ENCODE data around the gene CFAP99. TPM values are rescaled to one million over a fixed set of nuclear protein-coding genes. Genes with fewer than 3 reads are reported as not detected.

CFAP99 gene
- total and polyA plus RNA-seq, 2 donors from 2014 or later: 1.5 to 1.7 TPM

DNA sequence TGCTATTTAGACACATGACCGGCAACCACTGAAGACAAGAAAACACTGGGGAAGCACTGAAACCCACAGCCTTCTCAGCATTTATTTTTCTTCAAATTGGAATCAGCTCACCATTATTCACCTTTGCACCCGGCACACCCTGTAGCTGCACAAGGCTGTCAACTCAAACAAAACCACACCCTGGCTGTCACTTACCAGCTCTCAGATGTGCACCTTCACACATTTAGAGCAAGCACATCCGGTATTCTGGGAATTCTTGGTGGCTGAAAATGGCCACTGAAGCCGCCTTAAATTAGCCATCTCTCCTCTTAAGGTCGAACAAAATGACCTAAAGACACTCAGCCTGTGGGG lies 6.2 kb upstream of the CFAP99 start:
- Histone ChIP-seq H3K9ac (ENCODE audit: low read length in 3 of 3) (peak overlapping the region in 1 of 3 donors; percentile 61), H3K4me1 (ENCODE audit: control insufficient read depth in 2 of 3, insufficient read depth in 2 of 3, low read depth in 1 of 3, low read length in 3 of 3) (peaks cover 2 to 19% (median 10%) of the 10 kb centered on the region in 3 donors), H3K4me3 (ENCODE audit: low read length in 3 of 3) (peak overlapping the region in 2 of 3 donors; percentile 41 to 47), H3K27ac (ENCODE audit: low read depth in 2 of 2, low read length in 2 of 2) (peak overlapping the region; percentile 74 to 76), H3K36me3 (ENCODE audit: control insufficient read depth in 2 of 3, insufficient read depth in 3 of 3, low read length in 3 of 3) (no peaks in the 10 kb centered on the region), H3K27me3 (ENCODE audit: control insufficient read depth, insufficient read depth, low read length) (peaks cover 15% of the 10 kb centered on the region), H3K9me3 (ENCODE audit: control insufficient read depth in 2 of 3, insufficient read depth in 1 of 3, low read length in 3 of 3) (no peaks in the 10 kb centered on the region)
- intact Hi-C loops (cut with DNase I): no loop called here
- TF ChIP-seq, protein P1, sequence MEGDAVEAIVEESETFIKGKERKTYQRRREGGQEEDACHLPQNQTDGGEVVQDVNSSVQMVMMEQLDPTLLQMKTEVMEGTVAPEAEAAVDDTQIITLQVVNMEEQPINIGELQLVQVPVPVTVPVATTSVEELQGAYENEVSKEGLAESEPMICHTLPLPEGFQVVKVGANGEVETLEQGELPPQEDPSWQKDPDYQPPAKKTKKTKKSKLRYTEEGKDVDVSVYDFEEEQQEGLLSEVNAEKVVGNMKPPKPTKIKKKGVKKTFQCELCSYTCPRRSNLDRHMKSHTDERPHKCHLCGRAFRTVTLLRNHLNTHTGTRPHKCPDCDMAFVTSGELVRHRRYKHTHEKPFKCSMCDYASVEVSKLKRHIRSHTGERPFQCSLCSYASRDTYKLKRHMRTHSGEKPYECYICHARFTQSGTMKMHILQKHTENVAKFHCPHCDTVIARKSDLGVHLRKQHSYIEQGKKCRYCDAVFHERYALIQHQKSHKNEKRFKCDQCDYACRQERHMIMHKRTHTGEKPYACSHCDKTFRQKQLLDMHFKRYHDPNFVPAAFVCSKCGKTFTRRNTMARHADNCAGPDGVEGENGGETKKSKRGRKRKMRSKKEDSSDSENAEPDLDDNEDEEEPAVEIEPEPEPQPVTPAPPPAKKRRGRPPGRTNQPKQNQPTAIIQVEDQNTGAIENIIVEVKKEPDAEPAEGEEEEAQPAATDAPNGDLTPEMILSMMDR (IDR thresholded peaks at IDR 0.05; ENCODE audit: borderline replicate concordance, extremely low read depth, insufficient read depth): no peak
- FAIRE-seq (no peak), DNase-seq (no peak)

DNA sequence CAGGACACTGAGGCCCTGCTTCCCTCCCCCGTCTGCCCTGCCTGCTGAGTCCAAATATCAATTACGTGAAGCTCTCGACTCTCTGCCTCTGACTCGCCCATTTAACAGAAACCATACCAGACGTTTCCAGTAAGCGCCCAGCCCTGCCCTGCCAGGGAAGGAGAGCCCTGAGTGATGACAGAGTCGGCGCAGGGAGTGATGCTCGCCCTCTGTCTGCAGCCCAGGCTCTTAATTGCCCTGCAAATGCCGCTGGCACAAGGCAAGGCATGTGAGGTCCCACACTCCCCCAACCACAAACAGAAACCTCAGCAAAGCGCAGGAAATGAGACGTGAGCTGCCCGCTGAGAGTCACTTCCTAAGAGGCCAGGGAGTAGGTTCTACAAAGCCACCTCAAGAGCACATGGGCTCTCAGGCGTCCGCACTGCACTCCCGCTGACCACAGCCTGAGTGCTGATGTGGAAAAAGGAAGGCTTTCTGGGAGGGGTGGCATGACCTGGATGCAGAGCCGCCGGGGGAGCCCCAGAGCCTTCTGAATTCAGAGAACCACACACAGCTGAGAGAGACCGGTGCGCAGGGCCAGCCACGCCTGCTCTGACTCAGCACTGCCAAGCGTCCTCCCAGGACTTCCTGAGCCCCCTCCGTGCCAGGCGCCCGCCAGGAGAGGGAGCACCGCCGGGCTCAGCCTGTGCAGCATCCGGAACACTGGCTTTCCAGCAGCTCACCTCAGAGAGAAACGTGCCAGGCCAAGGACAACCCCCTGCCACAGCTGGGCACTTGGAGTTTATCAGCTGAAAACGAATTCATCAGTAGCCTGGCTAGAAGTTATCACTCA lies 5.7 kb upstream of the CFAP99 start:
- FAIRE-seq: no peak
- peaks cover 2 to 20% (median 10%) of the 10 kb centered on the region in 3 donors for H3K4me1 ChIP-seq (ENCODE audit: control insufficient read depth in 2 of 3, insufficient read depth in 2 of 3, low read depth in 1 of 3, low read length in 3 of 3)
- intact Hi-C loops (cut with DNase I): no loop called here
- no peaks in the 10 kb centered on the region for H3K36me3 ChIP-seq (ENCODE audit: control insufficient read depth in 2 of 3, insufficient read depth in 3 of 3, low read length in 3 of 3)
- H3K4me3 ChIP-seq (ENCODE audit: low read length in 3 of 3): peak overlapping the region in 2 of 3 donors; percentile 41 to 47
- peak overlapping the region; percentile 74 to 76 for H3K27ac ChIP-seq (ENCODE audit: low read depth in 2 of 2, low read length in 2 of 2)
- no peaks in the 10 kb centered on the region for H3K9me3 ChIP-seq (ENCODE audit: control insufficient read depth in 2 of 3, insufficient read depth in 1 of 3, low read length in 3 of 3)
- H3K9ac ChIP-seq (ENCODE audit: low read length in 3 of 3): peak overlapping the region in 1 of 3 donors; percentile 61
- H3K27me3 ChIP-seq (ENCODE audit: control insufficient read depth, insufficient read depth, low read length): peaks cover 15% of the 10 kb centered on the region
- TF ChIP-seq, protein P1 (IDR thresholded peaks at IDR 0.05; ENCODE audit: borderline replicate concordance, extremely low read depth, insufficient read depth): peak; percentile 36
- DNase-seq: peak; percentile 83 to 95 (median 87)

DNA sequence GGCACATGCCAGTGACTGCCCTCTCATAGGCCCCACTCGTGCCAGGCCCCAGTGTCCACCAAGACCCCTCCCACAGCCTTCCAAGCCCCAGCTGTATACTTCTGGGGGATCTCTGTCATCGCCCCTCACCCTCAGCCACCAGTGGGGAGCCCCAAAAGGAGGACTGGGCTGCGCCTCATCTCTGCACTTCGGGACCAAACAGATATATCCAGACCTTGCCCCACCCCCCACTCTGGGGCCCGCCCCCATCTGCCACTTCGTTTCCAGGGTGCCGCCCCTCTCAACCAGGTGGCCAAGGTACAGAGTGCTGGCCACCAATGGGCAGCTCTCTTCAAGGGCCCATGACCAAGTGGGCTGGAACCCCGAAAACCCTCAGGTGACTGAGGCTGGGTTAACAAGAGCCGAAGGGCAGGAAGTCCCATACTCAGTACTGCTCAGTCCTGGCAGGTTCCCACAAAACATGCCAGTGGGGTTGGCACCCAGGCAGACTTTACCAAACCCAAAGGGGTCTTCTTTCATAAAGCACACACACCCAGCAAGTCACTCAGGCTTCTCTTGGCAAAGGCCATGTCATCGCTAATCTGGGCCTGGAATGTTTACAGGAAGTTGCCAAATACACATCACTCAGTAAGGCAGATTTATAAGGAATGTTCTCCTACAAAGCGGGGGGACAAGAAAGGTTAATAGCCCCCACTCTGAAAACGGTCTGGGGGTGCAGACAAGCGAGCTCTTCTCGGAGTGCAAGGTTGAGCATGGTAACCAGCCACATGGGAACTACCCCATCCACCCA lies 4.7 kb upstream of the CFAP99 start:
- H3K27ac ChIP-seq (ENCODE audit: low read depth in 2 of 2, low read length in 2 of 2): peak overlapping the region in 1 of 2 donors; percentile 76
- no peak for FAIRE-seq
- DNase-seq: peak in 1 of 5 donors; percentile 78
- peaks cover 2 to 22% (median 10%) of the 10 kb centered on the region in 3 donors for H3K4me1 ChIP-seq (ENCODE audit: control insufficient read depth in 2 of 3, insufficient read depth in 2 of 3, low read depth in 1 of 3, low read length in 3 of 3)
- no peak overlapping the region for H3K9ac ChIP-seq (ENCODE audit: low read length in 3 of 3)
- H3K27me3 ChIP-seq (ENCODE audit: control insufficient read depth, insufficient read depth, low read length): peaks cover 15% of the 10 kb centered on the region
- no peaks in the 10 kb centered on the region for H3K9me3 ChIP-seq (ENCODE audit: control insufficient read depth in 2 of 3, insufficient read depth in 1 of 3, low read length in 3 of 3)
- H3K36me3 ChIP-seq (ENCODE audit: control insufficient read depth in 2 of 3, insufficient read depth in 3 of 3, low read length in 3 of 3): no peaks in the 10 kb centered on the region
- TF ChIP-seq, protein P1 (IDR thresholded peaks at IDR 0.05; ENCODE audit: borderline replicate concordance, extremely low read depth, insufficient read depth): no peak
- H3K4me3 ChIP-seq (ENCODE audit: low read length in 3 of 3): no peak overlapping the region
- intact Hi-C loops (cut with DNase I): no loop called here
